Limb (tissue), 2 donors: ENCODE measurements around the gene NOD2.

ENCODE experiments used
- DNase-seq, 2 donors: peaks; one replicate each; pipeline ENCODE4 v3.0.0-alpha.2; 2016; ENCODE audit errors: extremely low spot score in 2 of 2

The NOD2 gene

GRCh38 chr16:50692999-50693781 is at the start of gene NOD2:
TSS of gene NOD2 (plus strand) at chr16:50693606. CDS start at chr16:50699496, 5,890 bp downstream.
- DNase-seq: peak in 1 of 2 donors; percentile 57

GRCh38 chr16:50644245-50644644 is 49.2 kb upstream of the NOD2 start:
- DNase-seq: no peak

GRCh38 chr16:50644729-50645128 is 48.7 kb upstream of the NOD2 start:
- DNase-seq: peak; percentile 36 to 55

GRCh38 chr16:50645563-50646220 is 47.7 kb upstream of the NOD2 start:
- DNase-seq: peak; percentile 45 to 55

GRCh38 chr16:50646345-50646744 is 47.1 kb upstream of the NOD2 start:
- no peak for DNase-seq

- no peak for DNase-seq
Measured at GRCh38 chr16:50651835-50652438, 41.5 kb upstream of the NOD2 start.

GRCh38 chr16:50652836-50653425 is 40.5 kb upstream of the NOD2 start:
- no peak for DNase-seq

- DNase-seq: no peak
Measured at GRCh38 chr16:50653633-50654519, 39.5 kb upstream of the NOD2 start.

DNA sequence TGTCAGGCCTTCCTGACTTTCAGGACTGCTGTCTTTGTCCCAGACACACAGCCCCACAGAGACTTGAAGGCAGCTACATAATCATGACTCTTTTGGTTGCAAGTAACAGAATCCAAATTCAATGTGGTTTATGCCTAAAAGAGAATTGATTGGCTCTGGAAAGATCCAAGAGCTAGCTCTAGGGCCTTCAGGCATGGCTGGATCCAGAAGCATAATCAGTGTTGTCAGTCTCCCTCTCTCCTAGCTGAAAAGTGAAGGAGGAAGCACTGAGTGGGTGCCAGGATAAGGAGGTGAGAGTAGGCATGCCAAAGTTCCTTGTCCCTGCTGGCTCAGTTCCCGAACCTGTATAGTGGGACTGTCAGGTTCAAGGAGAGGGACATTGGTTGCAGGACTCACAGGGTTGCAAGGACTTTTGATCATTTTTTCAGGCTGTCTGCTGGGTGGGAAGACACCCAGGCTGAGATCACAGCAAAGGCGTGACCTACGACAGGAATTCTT is 37.8 kb upstream of the NOD2 start:
- DNase-seq: no peak

DNA sequence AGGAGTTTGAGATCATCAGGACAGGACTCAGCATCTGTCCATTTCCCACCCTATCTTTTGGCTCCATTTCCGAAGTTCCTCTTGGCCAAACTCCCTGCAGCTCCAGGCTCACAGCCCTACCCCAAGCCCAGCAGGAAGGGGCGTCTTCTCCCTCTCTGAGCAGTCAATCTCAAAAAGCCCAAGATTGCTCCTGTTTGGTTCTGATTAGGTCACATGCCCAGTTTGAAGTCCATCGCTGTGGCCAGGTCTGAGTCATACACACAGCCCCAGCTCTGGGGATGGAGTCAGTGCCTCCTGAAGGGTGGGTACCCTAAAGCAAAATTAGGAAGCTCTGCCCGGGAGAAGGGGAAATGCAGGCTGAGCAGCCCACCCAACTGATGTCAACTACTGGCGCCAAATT is 36.2 kb upstream of the NOD2 start:
- DNase-seq: no peak

DNA sequence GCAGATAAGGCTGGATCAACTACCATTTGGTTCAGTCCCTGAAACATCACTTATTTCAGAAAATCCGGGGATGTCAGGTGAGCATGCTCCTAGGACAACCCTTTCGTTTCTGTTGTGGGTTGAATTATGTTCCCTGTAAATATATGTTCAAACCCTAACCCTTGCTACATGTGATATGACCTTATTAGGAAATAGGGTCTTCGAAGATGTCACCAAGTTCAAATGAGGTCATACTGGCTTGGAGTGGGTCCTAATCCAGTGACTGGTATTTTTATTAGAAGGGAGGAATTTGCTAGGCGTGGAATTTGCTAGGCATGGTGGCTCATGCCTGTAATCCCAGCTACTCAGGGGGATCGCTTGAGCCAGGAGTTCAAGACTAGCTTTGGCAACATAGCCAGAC is 33.6 kb upstream of the NOD2 start:
- no peak for DNase-seq

DNA sequence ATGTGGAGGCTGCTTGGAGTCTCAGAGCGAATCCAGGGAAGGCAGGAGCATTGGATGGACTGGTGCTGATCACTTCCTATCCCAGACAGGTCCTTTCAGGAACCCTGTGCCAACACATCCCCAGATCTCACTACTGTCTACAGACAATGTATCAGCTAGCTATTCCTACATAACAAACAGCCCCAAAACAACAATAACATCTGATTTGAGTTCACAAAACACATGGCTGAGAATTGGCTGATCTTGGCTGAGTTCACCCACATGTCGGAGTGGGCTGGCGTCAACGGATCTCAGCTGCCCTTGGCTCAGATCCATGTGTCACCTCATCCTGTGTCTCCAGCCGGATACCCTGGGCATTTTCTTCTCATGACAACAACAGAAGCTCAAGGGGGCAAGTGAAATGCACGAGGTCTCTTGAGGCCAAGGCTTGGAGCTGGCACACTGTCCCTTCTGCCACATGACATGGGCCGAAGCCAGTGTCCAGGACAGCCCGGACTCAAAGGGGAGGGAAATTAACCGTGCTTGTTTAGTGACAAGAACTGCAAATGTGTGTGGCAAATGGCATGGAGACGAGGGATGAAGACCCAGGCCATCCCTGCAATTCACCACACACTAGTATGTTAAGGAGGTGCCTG is 31.0 kb upstream of the NOD2 start:
- no peak for DNase-seq

DNA sequence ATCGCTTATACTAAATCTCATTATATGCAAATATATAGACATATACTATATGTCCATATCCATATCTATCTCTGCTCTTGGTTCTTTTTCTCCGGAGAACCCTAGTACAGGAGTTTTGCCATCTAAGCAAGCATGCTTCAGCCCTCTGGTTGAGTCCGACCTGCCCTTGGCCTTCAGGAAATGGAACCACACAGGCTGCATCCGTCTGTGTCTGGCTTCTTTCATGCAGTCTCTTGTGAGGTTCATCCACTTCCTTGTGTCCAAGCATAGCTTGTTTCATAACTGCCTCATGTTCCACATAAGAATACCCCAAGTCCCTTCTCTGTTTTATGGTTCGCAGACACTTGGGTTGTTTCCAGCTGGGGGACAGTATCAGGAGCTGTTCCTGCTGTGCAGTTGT is 29.1 kb upstream of the NOD2 start:
- no peak for DNase-seq

DNA sequence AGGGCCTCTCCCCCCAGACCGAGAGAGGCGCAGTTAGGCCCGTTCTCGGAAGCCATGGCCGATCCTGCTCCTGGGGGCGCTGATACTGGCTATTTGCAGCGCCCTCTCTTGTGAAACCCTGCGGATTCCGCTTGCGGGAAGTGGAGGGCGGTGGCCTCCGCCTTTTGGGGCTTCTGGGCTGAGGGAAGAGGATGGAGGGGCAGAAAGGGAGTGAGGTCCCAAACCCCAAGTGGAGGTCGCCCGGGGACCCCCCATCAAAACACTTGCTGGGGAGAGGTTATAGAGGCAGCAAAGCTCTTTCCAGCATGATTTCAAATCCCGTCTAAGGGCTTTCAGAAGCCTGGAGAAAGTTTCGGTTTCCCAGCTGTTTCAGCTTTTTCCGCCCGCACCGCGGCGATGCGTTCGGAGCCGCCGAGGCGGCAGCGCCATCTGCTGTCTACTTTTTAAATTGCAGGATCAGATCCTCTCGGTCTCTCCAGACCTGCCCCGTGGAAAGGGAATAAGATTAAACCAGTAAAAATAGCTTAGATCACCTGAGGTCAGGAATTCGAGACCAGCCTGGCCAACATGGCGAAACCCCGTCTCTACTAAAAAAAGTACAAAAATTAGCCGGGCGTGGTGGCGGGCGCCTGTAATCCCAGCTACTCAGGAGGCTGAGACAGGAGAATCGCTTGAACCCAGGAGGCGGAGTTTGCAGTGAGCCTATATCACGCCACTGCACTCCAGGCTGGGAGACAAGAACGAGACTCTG is 28.1 kb upstream of the NOD2 start:
- peak; percentile 87 to 92 for DNase-seq

- DNase-seq: no peak
Measured at GRCh38 chr16:50666658-50667496, 26.5 kb upstream of the NOD2 start.

DNA sequence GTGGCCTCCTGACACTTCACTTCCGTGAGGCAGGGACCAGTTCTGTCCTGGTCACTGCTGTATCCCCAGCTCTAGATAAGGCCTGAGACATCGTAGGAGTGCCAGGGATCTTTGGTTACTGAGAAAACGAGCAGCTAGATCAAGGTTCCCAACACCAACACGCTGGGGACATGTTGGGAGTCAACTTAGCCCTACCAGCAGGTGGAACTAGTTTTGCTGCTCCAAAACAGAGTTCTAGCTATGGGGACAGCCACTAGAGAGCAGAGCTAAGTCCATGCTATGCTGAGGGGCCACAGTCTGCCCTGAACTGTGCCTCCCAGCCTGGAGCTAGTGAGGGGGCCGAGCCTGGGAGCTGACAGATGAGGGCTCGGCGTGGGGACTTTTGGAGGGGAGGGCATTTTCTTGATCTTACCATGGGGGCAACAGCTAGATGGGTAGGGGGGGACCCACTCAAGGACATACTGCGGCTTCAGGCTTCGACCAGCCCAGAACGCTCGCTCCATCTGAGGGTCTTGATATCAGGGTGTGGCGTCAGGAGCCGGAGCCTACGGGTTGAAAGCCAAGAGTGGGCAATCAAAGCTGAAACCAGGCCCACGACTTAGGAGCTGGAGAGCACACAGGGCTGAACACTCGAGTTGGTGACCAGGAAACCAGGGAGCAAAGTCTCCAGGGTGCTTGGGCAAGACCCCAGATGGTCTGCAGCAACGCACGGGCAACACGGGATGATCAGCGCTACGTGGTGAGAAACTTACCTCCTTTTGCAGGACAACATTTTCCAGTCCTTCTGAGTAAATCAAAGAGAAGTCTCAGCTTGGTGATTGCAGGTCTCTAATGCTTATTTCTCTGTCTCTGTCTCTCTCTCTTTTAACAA is 25.7 kb upstream of the NOD2 start:
- DNase-seq: no peak

- peak in 1 of 2 donors; percentile 49 for DNase-seq
Measured at GRCh38 chr16:50668368-50669008, 24.9 kb upstream of the NOD2 start.
